ENCODE measurements around the gene GRB7.

GRCh38 chr17:39711851-39712250 is 25.9 kb upstream of the GRB7 start:
- TF ChIP-seq REST (IDR thresholded peaks at IDR 0.05; ENCODE audit: insufficient read depth in 1 of 2, low read depth in 2 of 2, low read length in 2 of 2) = no peak
- no peak for TF ChIP-seq POLR2AphosphoS5 (IDR thresholded peaks at IDR 0.05; ENCODE audit: low read depth, low read length)
- no peak for TF ChIP-seq SIN3A (IDR thresholded peaks at IDR 0.05; ENCODE audit: borderline replicate concordance, insufficient read depth, low read length)

All from PFSK-1 (cell line).